ENCODE results near the gene ZBTB7C.

DNA sequence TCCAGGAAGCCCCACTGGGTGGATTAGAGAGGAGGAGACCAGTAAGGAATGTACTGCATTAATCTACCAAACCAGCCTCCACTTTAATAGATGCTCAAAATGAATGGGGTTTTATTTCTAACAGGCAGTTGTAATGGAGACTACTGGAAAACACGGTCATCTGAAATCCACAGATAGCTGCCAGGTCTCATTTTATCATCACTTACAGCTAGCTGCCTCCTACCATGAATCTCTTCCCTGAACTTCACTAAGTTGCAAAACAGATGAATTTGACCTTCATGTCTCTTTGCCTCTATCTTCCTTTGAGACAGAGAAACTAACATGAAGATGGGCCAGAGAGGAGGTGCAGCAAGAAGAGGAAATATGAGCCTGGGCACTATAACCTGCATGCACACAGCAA lies 21.9 kb downstream of the ZBTB7C start:
- TF ChIP-seq, protein P1, sequence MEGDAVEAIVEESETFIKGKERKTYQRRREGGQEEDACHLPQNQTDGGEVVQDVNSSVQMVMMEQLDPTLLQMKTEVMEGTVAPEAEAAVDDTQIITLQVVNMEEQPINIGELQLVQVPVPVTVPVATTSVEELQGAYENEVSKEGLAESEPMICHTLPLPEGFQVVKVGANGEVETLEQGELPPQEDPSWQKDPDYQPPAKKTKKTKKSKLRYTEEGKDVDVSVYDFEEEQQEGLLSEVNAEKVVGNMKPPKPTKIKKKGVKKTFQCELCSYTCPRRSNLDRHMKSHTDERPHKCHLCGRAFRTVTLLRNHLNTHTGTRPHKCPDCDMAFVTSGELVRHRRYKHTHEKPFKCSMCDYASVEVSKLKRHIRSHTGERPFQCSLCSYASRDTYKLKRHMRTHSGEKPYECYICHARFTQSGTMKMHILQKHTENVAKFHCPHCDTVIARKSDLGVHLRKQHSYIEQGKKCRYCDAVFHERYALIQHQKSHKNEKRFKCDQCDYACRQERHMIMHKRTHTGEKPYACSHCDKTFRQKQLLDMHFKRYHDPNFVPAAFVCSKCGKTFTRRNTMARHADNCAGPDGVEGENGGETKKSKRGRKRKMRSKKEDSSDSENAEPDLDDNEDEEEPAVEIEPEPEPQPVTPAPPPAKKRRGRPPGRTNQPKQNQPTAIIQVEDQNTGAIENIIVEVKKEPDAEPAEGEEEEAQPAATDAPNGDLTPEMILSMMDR (IDR thresholded peaks at IDR 0.05): no peak
- TF ChIP-seq JUND (IDR thresholded peaks at IDR 0.05): no peak
- no peak for TF ChIP-seq EP300 (IDR thresholded peaks at IDR 0.05; ENCODE audit: borderline replicate concordance in 1 of 2, low read depth in 1 of 2, low read length in 1 of 2)
- TF ChIP-seq MEF2A (IDR thresholded peaks at IDR 0.05; ENCODE audit: borderline replicate concordance, low read depth): no peak
- no peak for TF ChIP-seq RCOR1 (IDR thresholded peaks at IDR 0.05; ENCODE audit: low read length)
- TF ChIP-seq REST (IDR thresholded peaks at IDR 0.05; ENCODE audit: low read depth, low read length): no peak

All from SK-N-SH (cell line).